ENCODE measurements around the gene HMG20A. TPM values are rescaled to one million over a fixed set of nuclear protein-coding genes. Genes with fewer than 3 reads are reported as not detected.

The HMG20A gene
- total RNA-seq, 1 experiment from 2014 or later, result 54.0 TPM

DNA sequence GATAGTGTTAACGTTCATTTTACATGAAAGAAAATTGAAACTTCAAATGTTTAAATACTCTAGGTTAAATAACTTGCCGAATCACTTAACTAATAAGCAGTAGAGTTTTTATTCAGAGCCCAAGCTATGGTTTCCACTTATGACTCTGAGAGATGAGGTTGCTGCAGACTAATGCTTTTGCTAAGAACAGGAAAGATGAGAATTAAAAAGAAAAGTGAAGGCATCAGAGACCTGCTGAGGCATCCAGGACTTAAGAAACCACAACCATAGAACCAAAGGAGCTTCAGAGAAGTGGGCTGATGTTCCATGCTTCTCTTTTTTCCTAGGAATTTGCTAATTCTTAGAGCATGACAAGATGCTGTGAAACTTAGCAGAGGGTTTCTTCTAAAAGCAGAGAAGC, 9.5 kb downstream of the HMG20A start:
- no TSS peak for BruUV-seq (replicated peaks)
- CTCF ChIA-PET, result no interaction called here
- H3K36me3 ChIP-seq (ENCODE audit: control insufficient read depth, insufficient read depth, low read length), result no peaks in the 10 kb centered on the region; the same call in 1 of the 2 replicates
- POLR2A ChIA-PET, result interaction anchor here (0.6 kb wide), 1 partner anchor 265 kb away, joined by 9 read pairs; no protein-coding TSS in a partner anchor
- in situ Hi-C loops (cut with HindIII; ENCODE audit: low pct_unique_long_range_greater_than_20kb, low sequenced_read_pairs) (no loop called here), intact Hi-C loops (cut with micrococcal nuclease; ENCODE audit: unreplicated experiment) (no loop called here)
- TF ChIP-seq CTCF (IDR thresholded peaks at IDR 0.05), result no peak
- TF ChIP-seq POLR2AphosphoS5 (IDR thresholded peaks at IDR 0.05; ENCODE audit: low read depth, low read length), result no peak
- TF ChIP-seq REST (IDR thresholded peaks at IDR 0.05; ENCODE audit: insufficient read depth in 1 of 2, low read depth in 2 of 2, low read length in 1 of 2), result no peak
- TF ChIP-seq SIN3A (IDR thresholded peaks at IDR 0.05; ENCODE audit: borderline replicate concordance, insufficient read depth, low read depth, low read length), result no peak
- TF ChIP-seq TCF7L2 (IDR thresholded peaks at IDR 0.05; ENCODE audit: low read depth, low read length), result no peak
- no peaks in the 10 kb centered on the region for H3K27me3 ChIP-seq (ENCODE audit: control insufficient read depth, insufficient read depth, low read length)
- ATAC-seq (no peak), DNase-seq (ENCODE audit: low read depth, low spot score) (no peak)
- H3K4me3 ChIP-seq (ENCODE audit: low read depth in 2 of 2, low read length in 2 of 2), result no peak overlapping the region
- H3K4me1 ChIP-seq (ENCODE audit: control insufficient read depth, insufficient read depth, low read length), result peaks cover 7% of the 10 kb centered on the region
- H3K27ac ChIP-seq (ENCODE audit: low read length), result no peak overlapping the region
- H3K9me3 ChIP-seq (ENCODE audit: control insufficient read depth, insufficient read depth, low read depth, low read length), result no peaks in the 10 kb centered on the region

- H3K4me3 ChIP-seq (ENCODE audit: low read depth in 2 of 2, low read length in 2 of 2), result no peak overlapping the region
- DNase-seq (ENCODE audit: low read depth, low spot score) (no peak), ATAC-seq (no peak)
- TF ChIP-seq REST (IDR thresholded peaks at IDR 0.05; ENCODE audit: insufficient read depth in 1 of 2, low read depth in 2 of 2, low read length in 1 of 2) (no peak), CTCF (IDR thresholded peaks at IDR 0.05) (no peak), POLR2AphosphoS5 (IDR thresholded peaks at IDR 0.05; ENCODE audit: low read depth, low read length) (no peak), SIN3A (IDR thresholded peaks at IDR 0.05; ENCODE audit: borderline replicate concordance, insufficient read depth, low read depth, low read length) (no peak), TCF7L2 (IDR thresholded peaks at IDR 0.05; ENCODE audit: low read depth, low read length) (no peak)
- H3K27me3 ChIP-seq (ENCODE audit: control insufficient read depth, insufficient read depth, low read length), result no peaks in the 10 kb centered on the region
- in situ Hi-C loops (cut with HindIII; ENCODE audit: low pct_unique_long_range_greater_than_20kb, low sequenced_read_pairs), result no loop called here
- intact Hi-C loops (cut with micrococcal nuclease; ENCODE audit: unreplicated experiment), result no loop called here
- H3K9me3 ChIP-seq (ENCODE audit: control insufficient read depth, insufficient read depth, low read depth, low read length), result no peaks in the 10 kb centered on the region
- POLR2A ChIA-PET, result interaction anchor here (0.6 kb wide), 1 partner anchor 266 kb away, joined by 9 read pairs; no protein-coding TSS in a partner anchor
- no peak overlapping the region for H3K27ac ChIP-seq (ENCODE audit: low read length)
- no TSS peak for BruUV-seq (replicated peaks)
- CTCF ChIA-PET, result no interaction called here
- peaks cover 7% of the 10 kb centered on the region; the same call in 1 of the 2 replicates for H3K4me1 ChIP-seq (ENCODE audit: control insufficient read depth, insufficient read depth, low read length)
- no peaks in the 10 kb centered on the region; the same call in 1 of the 2 replicates for H3K36me3 ChIP-seq (ENCODE audit: control insufficient read depth, insufficient read depth, low read length)
These were observed 10.0 kb downstream of the HMG20A start for GRCh38 chr15:77430652-77431051.

All from Panc1 (cell line).